ENCODE results near the gene ZDHHC16.

The ZDHHC16 gene

GRCh38 chr10:97481071-97481470 is 35.1 kb downstream of the ZDHHC16 start:
- no peak for TF ChIP-seq TEAD4 (IDR thresholded peaks at IDR 0.05)
- no peak for TF ChIP-seq USF1 (IDR thresholded peaks at IDR 0.05)
- TF ChIP-seq MAX (IDR thresholded peaks at IDR 0.05): no peak
- TF ChIP-seq CEBPB (IDR thresholded peaks at IDR 0.05): no peak

- TF ChIP-seq YY1 (IDR thresholded peaks at IDR 0.05; ENCODE audit: low read depth) (no peak), EGR1 (IDR thresholded peaks at IDR 0.05) (no peak), TCF12 (IDR thresholded peaks at IDR 0.05; ENCODE audit: low read depth) (no peak), RAD21 (IDR thresholded peaks at IDR 0.05; ENCODE audit: low read depth) (no peak), ZBTB7A (IDR thresholded peaks at IDR 0.05; ENCODE audit: low read depth) (no peak), NFIC (IDR thresholded peaks at IDR 0.05) (no peak), TEAD4 (IDR thresholded peaks at IDR 0.05) (no peak), CREB1 (IDR thresholded peaks at IDR 0.05; ENCODE audit: low read depth) (no peak), REST (IDR thresholded peaks at IDR 0.05; ENCODE audit: low read depth) (no peak), TAF1 (IDR thresholded peaks at IDR 0.05; ENCODE audit: low read depth) (no peak), USF1 (IDR thresholded peaks at IDR 0.05) (no peak), MAX (IDR thresholded peaks at IDR 0.05) (no peak), CEBPB (IDR thresholded peaks at IDR 0.05) (no peak), FOXM1 (IDR thresholded peaks at IDR 0.05; ENCODE audit: borderline replicate concordance, low read depth) (no peak), EP300 (IDR thresholded peaks at IDR 0.05; ENCODE audit: borderline replicate concordance) (no peak)
These were observed 36.4 kb downstream of the ZDHHC16 start for GRCh38 chr10:97482381-97482780.

- no peak for TF ChIP-seq TCF12 (IDR thresholded peaks at IDR 0.05; ENCODE audit: low read depth)
- TF ChIP-seq USF1 (IDR thresholded peaks at IDR 0.05): no peak
- TF ChIP-seq CEBPB (IDR thresholded peaks at IDR 0.05): no peak
- no peak for TF ChIP-seq TEAD4 (IDR thresholded peaks at IDR 0.05)
- no peak for TF ChIP-seq EGR1 (IDR thresholded peaks at IDR 0.05)
- TF ChIP-seq EP300 (IDR thresholded peaks at IDR 0.05; ENCODE audit: borderline replicate concordance): no peak
- no peak for TF ChIP-seq YY1 (IDR thresholded peaks at IDR 0.05; ENCODE audit: low read depth)
- no peak for TF ChIP-seq ZBTB7A (IDR thresholded peaks at IDR 0.05; ENCODE audit: low read depth)
- TF ChIP-seq CREB1 (IDR thresholded peaks at IDR 0.05; ENCODE audit: low read depth): no peak
- no peak for TF ChIP-seq MAX (IDR thresholded peaks at IDR 0.05)
- TF ChIP-seq RAD21 (IDR thresholded peaks at IDR 0.05; ENCODE audit: low read depth): no peak
- no peak for TF ChIP-seq NFIC (IDR thresholded peaks at IDR 0.05)
- no peak for TF ChIP-seq FOXM1 (IDR thresholded peaks at IDR 0.05; ENCODE audit: borderline replicate concordance, low read depth)
- no peak for TF ChIP-seq REST (IDR thresholded peaks at IDR 0.05; ENCODE audit: low read depth)
- TF ChIP-seq TAF1 (IDR thresholded peaks at IDR 0.05; ENCODE audit: low read depth): no peak
These were observed 37.5 kb downstream of the ZDHHC16 start for GRCh38 chr10:97483506-97483905.

GRCh38 chr10:97483921-97484320 is 37.9 kb downstream of the ZDHHC16 start:
- TF ChIP-seq NFIC (IDR thresholded peaks at IDR 0.05) (no peak), MAX (IDR thresholded peaks at IDR 0.05) (no peak), CEBPB (IDR thresholded peaks at IDR 0.05) (no peak), REST (IDR thresholded peaks at IDR 0.05; ENCODE audit: low read depth) (no peak), ZBTB7A (IDR thresholded peaks at IDR 0.05; ENCODE audit: low read depth) (no peak), EGR1 (IDR thresholded peaks at IDR 0.05) (no peak), USF1 (IDR thresholded peaks at IDR 0.05) (no peak), TCF12 (IDR thresholded peaks at IDR 0.05; ENCODE audit: low read depth) (no peak), YY1 (IDR thresholded peaks at IDR 0.05; ENCODE audit: low read depth) (no peak), CREB1 (IDR thresholded peaks at IDR 0.05; ENCODE audit: low read depth) (no peak), TEAD4 (IDR thresholded peaks at IDR 0.05) (no peak), RAD21 (IDR thresholded peaks at IDR 0.05; ENCODE audit: low read depth) (no peak), FOXM1 (IDR thresholded peaks at IDR 0.05; ENCODE audit: borderline replicate concordance, low read depth) (no peak), EP300 (IDR thresholded peaks at IDR 0.05; ENCODE audit: borderline replicate concordance) (no peak), TAF1 (IDR thresholded peaks at IDR 0.05; ENCODE audit: low read depth) (no peak)

All from Ishikawa (cell line).